ENCODE measurements around the gene COL5A3.

GRCh38 chr19:10009714-10010224 is 535 bp downstream of the COL5A3 start:
- TF ChIP-seq FOXA1 (IDR thresholded peaks at IDR 0.05) (no peak), TARDBP (IDR thresholded peaks at IDR 0.05) (no peak), NFRKB (IDR thresholded peaks at IDR 0.05) (no peak), SUZ12 (IDR thresholded peaks at IDR 0.05) (no peak), FOXK2 (IDR thresholded peaks at IDR 0.05) (no peak), CTBP1 (IDR thresholded peaks at IDR 0.05; ENCODE audit: borderline replicate concordance) (no peak), ELF4 (IDR thresholded peaks at IDR 0.05) (no peak), FOXM1 (IDR thresholded peaks at IDR 0.05; ENCODE audit: borderline replicate concordance) (no peak)
